Gastrocnemius medialis (tissue), 4 donors: ENCODE data around the gene PRKCA.

Source experiments
- CTCF ChIP-seq, 5 experiments: fragments of 450-650 bp in 3 of 5; fragments of 200-600 bp in 2 of 5; sonication (generic) in 2 of 5; IDR thresholded peaks in 4 of 5; conservative IDR thresholded peaks in 1 of 5; 1 replicate in 4 of 5; 2 replicates in 1 of 5; pipeline ENCODE4 v1.5.1; 2016 to 2019; ENCODE audit warnings: antibody characterized with exemption in 5 of 5, mild to moderate bottlenecking in 3 of 5, moderate library complexity in 3 of 5
- POLR2A ChIP-seq, 2 donors: fragments of 450-650 bp; IDR thresholded peaks; one replicate each; pipeline ENCODE4 v1.6.1; 2017; ENCODE audit warnings: antibody characterized with exemption in 2 of 2, mild to moderate bottlenecking in 2 of 2, moderate library complexity in 2 of 2

- TF ChIP-seq POLR2A (IDR thresholded peaks at IDR 0.05) (no peak), CTCF (IDR thresholded peaks at IDR 0.05 in 4 of 5, conservative IDR thresholded peaks at IDR 0.05 in 1 of 5) (peak; percentile 26 to 70 (median 64))
These were observed 47.3 kb upstream of the PRKCA start for GRCh38 chr17:66255112-66255511.
